ENCODE data around the gene GIGYF2. TPM values are rescaled to one million over a fixed set of nuclear protein-coding genes. Genes with fewer than 3 reads are reported as not detected.
A peak's percentile ranks its signal among the peaks of the same experiment; 100 is the strongest.

The GIGYF2 gene
- total RNA-seq, 1 experiment from 2014 or later: 49.8 TPM

DNA sequence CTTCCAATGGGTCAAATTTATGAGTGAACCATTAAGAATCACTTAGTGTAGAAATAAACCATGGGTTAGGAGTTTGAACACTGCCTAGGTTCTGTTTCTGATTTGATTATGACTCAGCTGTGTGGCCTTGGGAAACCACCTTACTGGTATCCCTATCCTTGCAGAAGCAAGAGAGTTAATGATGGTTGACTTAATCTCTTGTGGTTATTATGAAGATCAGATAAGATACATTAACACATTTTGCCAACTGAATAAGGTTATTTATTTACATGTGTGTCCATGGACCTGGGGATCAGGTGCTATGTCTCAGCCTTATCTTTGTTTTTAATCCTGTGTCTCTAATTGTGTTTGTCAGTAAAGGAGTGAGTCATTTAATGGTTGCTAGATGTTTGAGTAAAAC, 84.6 kb downstream of the GIGYF2 start:
- no peak for DNase-seq (ENCODE audit: low read depth, low spot score)

DNA sequence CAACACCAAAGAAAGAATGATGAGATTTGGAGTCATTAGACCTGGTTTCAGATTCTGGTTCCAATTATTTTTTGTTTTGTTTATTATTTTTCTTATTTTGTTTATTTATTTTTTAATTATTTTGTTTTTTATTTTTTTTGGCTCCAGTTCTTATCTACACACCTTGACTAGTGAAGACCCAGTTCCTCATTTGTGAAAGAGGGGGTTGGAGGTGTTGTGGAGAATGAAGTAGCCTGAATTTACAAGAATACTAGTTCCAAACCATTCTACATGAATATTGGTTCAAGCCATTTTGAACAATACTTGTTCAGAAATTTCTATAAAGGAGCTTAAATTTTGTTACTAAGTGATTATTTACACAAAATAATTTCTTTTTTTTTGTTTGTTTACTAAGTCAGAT, 86.1 kb downstream of the GIGYF2 start:
- in situ Hi-C loops (cut with HindIII; ENCODE audit: low pct_unique_long_range_greater_than_20kb, low sequenced_read_pairs): no loop called here
- DNase-seq (ENCODE audit: low read depth, low spot score): no peak

More for the DNA sequence above, 84.6 kb downstream of the GIGYF2 start:
- in situ Hi-C loops (cut with HindIII; ENCODE audit: low pct_unique_long_range_greater_than_20kb, low sequenced_read_pairs): no loop called here

DNA sequence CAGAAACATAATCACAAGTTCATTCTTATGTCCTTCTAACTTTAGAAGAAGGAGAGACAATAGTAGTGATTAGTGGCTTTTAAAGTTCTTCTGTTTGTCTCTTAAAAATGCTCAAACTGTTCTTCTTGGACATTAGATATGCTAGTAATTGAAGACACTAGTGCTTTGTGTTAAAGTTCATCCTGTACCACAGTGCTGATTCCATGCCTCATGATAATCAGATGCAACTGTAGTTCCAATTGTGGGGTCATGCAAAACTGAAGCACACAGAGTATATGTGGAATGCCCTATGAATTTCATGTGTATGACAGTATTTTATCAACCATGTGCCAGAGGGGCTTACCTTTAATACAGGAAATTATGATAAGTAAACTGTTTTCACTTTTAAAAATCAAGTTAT, 90.7 kb downstream of the GIGYF2 start:
- in situ Hi-C loops (cut with HindIII; ENCODE audit: low pct_unique_long_range_greater_than_20kb, low sequenced_read_pairs): no loop called here
- peak; percentile 93 for DNase-seq (ENCODE audit: low read depth, low spot score)

DNA sequence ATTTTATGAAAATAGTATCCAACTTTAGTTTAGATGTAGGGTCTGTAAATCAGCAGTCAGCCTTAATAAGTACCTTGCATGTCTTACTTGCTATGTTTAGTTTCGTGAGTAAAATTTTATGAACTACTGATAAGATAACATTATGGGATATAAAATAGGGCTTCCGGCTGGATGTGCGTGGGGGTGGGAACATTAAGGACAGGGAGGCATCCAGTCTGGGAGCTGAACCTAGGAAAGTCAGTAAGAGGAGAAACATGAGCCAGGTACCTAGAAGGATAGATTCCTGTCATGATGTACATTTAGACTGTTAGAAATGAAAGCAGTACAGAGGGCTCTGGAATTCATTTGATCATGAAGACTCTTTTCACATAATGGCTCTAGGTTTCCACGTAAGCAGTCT, 92.0 kb downstream of the GIGYF2 start:
- in situ Hi-C loops (cut with HindIII; ENCODE audit: low pct_unique_long_range_greater_than_20kb, low sequenced_read_pairs): no loop called here
- DNase-seq (ENCODE audit: low read depth, low spot score): no peak

DNA sequence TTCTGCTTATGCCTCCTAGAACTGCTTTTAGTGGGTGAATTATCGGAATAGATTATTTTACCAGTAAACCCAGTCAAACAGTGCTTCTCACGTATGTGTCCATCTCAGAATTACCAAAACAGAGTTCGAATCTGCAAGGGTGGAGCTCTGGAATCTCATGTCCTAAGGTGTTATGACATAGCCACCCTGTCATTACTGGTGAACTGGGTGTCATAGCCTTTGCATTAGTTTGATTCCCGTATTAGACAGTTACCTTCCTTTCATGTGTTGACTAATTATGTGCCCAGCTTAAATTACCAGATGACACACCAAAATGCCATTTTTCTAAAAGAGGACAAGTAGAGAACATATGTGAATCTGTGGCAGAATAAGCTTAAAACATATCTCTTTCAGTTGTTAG, 94.4 kb downstream of the GIGYF2 start:
- in situ Hi-C loops (cut with HindIII; ENCODE audit: low pct_unique_long_range_greater_than_20kb, low sequenced_read_pairs): no loop called here
- no peak for DNase-seq (ENCODE audit: low read depth, low spot score)

DNA sequence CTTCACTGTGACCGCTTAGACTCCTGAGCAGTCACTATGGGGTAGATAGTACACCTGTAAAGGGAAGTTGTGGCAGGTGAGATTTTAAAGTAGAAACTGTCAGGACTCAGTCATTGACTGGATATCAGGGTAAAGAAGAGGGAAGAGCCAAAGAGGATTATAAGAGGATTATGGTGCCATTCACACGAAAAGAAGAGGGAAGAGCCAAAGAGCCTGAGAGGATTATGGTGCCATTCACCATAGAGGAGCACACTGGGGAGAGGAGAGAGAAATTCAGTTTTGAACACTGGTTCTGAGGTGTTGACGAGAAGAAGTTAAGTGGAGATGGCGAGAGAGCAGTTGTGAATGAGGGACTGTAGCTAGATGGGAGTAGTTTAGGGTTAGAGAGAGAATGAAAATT, 96.1 kb downstream of the GIGYF2 start:
- no peak for DNase-seq (ENCODE audit: low read depth, low spot score)
- in situ Hi-C loops (cut with HindIII; ENCODE audit: low pct_unique_long_range_greater_than_20kb, low sequenced_read_pairs): no loop called here

DNA sequence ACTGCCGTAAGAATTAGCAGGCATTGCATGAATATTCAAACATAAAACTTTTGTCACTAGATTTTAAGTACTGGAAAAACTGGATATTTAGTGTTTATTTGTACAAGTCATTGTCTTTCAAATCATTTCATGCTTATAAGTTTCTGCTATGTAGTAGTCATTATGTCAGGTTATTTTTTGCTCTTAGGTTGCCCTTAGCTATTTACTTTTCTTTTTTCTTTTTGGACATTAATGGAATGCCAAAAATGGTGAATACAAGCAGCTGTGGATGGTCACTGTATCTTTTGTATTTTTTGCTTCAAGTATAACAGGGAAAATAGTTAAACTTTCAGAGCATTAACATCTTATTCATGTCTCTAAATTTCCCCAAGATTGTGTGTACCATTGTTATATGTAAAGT, 97.8 kb downstream of the GIGYF2 start:
- in situ Hi-C loops (cut with HindIII; ENCODE audit: low pct_unique_long_range_greater_than_20kb, low sequenced_read_pairs): no loop called here
- DNase-seq (ENCODE audit: low read depth, low spot score): no peak

DNA sequence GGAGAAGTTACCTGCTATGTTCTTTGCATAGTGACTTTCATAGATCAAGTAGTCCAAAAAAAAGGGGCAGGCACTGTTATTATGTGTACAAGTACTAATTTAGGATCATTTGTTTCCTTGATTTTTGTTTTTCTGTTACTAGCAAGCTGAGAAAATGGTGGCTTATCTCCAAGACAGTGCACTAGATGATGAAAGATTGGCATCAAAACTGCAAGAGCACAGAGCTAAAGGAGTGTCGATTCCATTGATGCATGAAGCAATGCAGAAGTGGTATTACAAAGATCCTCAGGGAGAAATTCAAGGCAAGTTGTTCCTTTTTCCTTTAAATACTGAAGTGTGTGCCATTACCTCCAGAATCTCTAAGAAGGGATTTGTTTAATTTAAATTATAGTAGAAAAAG, 98.8 kb downstream of the GIGYF2 start:
- in situ Hi-C loops (cut with HindIII; ENCODE audit: low pct_unique_long_range_greater_than_20kb, low sequenced_read_pairs): no loop called here
- no peak for DNase-seq (ENCODE audit: low read depth, low spot score)

DNA sequence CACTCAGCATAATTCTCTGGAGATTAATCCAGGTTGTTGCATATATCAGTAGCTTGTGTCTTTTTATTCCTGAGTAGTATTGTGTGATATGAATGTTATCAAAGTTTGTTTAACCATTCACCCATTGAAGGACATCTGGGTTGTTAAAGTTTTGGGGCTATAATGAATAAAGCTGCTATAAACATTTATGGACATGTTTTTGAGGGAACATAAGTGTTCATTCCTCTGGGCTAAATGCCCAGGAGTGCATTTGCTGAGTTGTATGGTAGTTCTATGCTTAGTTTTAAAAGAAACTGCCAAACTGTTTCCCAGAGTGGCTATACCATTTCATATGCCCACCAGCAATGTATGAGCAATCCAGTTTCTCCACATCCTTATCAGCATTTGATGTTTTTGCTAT, 101.1 kb downstream of the GIGYF2 start:
- DNase-seq (ENCODE audit: low read depth, low spot score): no peak
- in situ Hi-C loops (cut with HindIII; ENCODE audit: low pct_unique_long_range_greater_than_20kb, low sequenced_read_pairs): no loop called here

DNA sequence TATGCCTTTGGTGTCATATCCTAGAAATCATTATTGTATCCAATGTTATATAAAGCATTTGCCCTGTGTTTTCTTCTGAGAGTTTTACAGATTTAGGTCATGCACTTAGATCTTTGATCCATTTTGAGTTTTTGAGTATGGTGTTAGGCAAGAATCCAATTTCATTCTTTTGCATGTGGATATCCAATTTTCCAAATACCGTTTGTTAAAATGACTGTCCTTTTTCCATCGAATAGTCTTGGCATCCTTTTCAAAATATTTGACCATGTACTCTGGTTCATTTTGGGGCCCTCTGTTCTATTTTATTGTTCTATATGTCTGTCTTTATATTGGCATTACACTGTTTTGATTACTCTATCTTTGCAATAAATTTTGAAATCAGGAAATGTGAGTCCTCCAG, 103.0 kb downstream of the GIGYF2 start:
- in situ Hi-C loops (cut with HindIII; ENCODE audit: low pct_unique_long_range_greater_than_20kb, low sequenced_read_pairs): no loop called here
- DNase-seq (ENCODE audit: low read depth, low spot score): no peak

DNA sequence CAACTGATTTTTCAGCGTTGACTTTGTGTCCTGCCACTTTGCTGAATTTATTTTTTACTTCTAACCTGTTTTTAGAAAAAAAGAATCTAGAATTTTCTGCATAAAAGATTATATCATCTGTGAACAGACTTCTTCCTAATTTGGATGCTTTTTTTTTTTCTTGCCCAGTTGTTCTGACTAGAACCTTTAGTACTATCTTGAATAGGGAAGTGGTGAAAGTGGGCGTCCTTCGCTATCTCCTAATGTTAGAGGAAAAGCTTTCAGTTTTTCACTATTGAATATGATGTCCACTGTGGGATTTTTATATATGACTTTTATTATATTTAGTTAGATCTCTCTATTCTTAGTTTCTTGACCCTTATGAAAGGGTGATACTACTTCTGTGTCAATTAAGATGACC, 105.0 kb downstream of the GIGYF2 start:
- in situ Hi-C loops (cut with HindIII; ENCODE audit: low pct_unique_long_range_greater_than_20kb, low sequenced_read_pairs): no loop called here

DNA sequence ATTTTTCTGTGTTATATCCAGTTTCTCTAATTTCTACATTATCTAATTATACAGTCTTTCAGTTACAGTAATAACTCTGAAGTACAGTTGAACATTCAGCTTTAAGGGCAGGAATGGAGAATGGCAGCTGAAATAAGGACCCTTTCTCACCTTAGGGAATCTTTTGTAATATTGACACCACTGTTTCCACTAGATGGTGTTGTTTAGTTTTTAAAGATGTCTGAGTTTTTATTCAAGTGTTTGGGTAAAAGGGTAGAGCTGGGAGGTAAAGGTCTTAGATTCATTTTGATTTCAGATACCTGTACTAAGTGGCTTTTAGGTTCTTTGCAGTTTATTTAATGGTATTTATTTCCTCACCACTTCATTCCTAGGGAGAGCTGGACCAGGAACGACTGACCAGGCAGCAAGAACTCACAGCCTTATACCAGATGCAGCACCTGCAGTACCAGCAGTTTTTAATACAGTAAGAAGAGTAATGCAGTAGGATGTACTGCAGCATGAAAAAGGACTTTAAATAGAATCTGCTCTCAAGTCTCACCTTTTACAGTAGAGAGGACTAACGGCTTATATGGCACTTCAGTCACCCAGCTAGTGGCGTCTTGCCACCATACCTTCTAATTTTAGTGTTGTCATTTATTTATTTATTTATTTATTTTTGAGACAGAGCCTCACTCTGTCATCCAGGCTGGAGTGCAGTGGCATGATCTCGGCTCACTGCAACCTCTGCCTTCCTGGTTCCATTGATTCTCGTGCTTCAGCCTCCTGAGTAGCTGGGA, 112.4 kb downstream of the GIGYF2 start:
- DNase-seq (ENCODE audit: low read depth, low spot score): no peak
- in situ Hi-C loops (cut with HindIII; ENCODE audit: low pct_unique_long_range_greater_than_20kb, low sequenced_read_pairs): no loop called here

More for the DNA sequence above, 105.0 kb downstream of the GIGYF2 start:
- DNase-seq (ENCODE audit: low read depth, low spot score): no peak

DNA sequence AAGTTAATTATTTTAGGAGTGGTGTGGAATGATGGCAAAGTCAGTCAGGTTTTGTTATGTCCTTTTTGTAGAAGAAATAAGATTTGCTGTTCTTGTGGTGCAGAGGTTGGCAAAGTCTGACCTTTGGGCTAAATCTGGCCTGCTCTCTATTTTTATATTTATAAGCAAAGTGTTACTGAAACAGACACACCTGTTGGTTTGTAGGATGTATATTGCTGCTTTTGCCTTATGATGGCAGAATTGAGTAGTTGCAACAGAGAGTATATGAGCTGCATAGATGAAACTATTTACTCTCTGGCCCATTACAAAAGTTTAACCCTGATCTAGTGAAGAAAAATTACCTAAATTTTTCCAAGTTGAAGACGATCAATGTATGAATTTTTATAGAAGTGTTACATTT, 113.3 kb downstream of the GIGYF2 start:
- no peak for DNase-seq (ENCODE audit: low read depth, low spot score)
- in situ Hi-C loops (cut with HindIII; ENCODE audit: low pct_unique_long_range_greater_than_20kb, low sequenced_read_pairs): no loop called here

DNA sequence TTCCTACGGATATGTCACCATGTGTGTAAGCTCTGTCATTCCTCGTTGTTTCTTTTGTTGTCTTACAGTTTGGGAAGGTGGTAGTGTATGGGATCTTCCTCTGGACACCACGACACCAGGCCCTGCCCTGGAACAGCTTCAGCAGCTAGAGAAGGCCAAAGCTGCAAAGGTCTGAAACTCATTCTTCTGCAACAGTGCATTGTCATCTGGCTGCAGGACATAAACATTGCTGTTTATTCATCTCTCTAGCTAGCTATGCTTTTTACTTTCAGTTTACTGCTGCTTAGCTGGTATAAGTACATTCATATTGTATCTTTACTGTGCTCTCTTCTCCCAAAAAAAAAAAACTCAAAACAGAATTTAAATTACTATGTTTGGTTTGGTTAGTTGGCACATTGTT, 118.4 kb downstream of the GIGYF2 start:
- in situ Hi-C loops (cut with HindIII; ENCODE audit: low pct_unique_long_range_greater_than_20kb, low sequenced_read_pairs): no loop called here
- no peak for DNase-seq (ENCODE audit: low read depth, low spot score)

DNA sequence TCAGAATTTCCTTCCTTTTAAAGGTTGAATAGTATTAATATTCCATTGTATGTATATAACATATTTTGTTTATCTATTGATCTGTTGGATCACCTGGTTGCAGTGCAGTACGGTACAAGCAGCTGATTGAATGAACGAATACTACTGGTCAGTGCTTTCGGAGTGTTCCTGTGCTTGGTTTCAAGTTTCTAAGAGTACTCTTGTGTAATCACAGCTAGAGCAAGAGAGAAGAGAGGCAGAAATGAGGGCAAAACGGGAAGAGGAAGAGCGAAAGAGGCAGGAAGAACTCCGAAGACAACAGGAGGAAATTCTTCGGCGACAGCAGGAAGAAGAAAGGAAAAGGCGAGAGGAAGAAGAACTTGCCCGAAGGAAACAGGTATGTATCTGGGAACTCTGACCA, 119.5 kb downstream of the GIGYF2 start:
- in situ Hi-C loops (cut with HindIII; ENCODE audit: low pct_unique_long_range_greater_than_20kb, low sequenced_read_pairs): no loop called here
- DNase-seq (ENCODE audit: low read depth, low spot score): no peak

DNA sequence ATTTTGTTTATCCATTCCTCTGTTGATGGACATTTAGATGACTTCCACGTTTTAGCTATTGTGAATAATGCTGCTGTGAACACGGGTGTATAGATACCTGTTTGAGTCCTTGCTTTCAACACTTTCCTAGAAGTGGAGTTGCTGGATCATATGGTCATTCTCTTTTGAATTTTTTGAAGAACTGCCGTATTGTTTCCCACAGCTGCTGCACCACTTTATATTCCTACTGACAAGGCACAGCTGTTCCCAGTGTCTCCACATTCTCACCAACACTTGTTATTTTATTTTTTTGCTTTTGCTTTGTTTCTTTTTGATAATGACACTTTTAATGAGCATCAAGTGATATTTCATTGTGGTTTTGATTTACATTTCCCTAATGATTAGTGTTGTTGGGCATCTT, 120.6 kb downstream of the GIGYF2 start:
- in situ Hi-C loops (cut with HindIII; ENCODE audit: low pct_unique_long_range_greater_than_20kb, low sequenced_read_pairs): no loop called here
- DNase-seq (ENCODE audit: low read depth, low spot score): no peak

DNA sequence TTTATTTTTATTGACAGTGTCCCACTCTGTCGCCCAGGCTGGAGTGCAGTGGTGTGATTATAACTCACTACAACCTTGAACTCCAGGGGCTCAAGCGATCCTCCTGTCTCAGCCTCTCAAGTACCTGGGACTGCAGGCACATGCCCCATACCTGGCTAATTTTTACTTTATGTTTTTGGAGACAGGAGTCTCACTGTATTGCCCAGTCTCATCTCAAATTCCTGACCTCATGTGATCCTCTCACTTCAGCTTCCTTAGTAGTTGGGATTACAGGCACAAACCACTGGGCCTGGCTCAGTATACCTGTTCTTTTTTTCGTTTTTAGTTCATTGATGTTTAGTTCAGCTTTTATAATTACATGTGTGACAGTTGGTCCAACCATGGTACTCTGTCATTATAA, 132.9 kb downstream of the GIGYF2 start:
- in situ Hi-C loops (cut with HindIII; ENCODE audit: low pct_unique_long_range_greater_than_20kb, low sequenced_read_pairs): no loop called here
- DNase-seq (ENCODE audit: low read depth, low spot score): no peak

DNA sequence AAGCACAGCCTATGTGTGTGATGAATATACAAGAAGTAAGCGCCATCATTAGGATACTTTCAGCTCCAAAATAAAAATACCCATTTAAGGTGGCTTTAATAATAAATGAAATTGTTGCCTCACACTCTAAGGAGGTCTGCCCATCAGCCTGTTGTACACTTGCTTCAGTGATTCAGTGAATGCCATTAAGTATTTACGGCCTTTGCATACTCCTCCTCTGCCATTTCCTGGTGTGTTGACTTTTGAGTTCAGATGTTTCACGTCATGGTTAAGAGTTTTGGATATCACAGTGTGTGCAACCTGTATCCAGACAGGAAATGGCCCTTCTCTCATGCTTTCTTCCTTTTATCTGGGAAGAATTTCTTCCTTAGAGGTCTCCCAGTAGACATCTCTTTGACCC, 134.4 kb downstream of the GIGYF2 start:
- in situ Hi-C loops (cut with HindIII; ENCODE audit: low pct_unique_long_range_greater_than_20kb, low sequenced_read_pairs): no loop called here
- DNase-seq (ENCODE audit: low read depth, low spot score): no peak

DNA sequence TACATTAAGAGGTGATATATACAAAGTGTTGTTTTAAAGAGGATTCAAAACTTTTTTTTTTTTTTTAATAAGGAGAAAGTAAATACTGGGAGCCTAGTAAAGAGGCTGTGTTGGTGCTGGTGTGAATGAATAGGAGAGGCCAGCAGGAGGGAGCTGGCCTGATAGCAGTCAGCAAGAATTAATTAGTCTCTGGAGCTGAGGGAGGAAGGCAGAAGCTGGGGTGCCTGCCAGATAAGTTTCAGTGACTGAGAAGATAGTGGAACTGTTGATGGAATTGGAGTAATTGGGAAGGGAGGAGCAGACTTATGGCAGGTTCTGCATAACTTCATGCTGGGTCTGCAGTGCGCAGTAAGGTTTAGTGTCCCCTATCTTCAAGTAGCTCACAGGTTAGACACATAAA, 136.7 kb downstream of the GIGYF2 start:
- no peak for DNase-seq (ENCODE audit: low read depth, low spot score)
- in situ Hi-C loops (cut with HindIII; ENCODE audit: low pct_unique_long_range_greater_than_20kb, low sequenced_read_pairs): no loop called here

DNA sequence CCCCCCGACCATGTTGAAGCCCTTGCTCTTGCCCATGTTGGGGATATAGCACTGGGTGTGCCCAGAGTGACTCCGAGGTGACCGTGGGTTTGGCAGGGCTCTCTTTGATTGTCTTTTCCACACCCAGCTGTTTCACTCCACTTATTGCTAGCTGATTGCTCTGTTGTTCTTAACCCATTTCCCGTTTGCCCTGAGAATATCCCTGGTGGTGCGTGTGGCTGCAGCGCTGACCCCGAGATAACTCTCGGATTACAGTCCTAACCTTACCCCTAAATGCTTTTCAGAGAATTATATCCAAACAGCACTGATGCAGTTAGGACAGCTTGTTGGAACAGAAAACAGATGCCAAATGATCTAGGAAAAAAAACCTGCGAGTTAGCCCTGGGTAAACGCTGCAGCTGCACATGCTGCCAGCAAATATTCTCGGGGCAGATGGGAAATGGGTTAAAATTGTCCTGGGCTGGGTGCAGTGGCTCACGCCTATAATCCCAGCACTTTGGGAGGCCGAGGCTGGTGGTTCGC, 138.6 kb downstream of the GIGYF2 start:
- no peak for DNase-seq (ENCODE audit: low read depth, low spot score)
- in situ Hi-C loops (cut with HindIII; ENCODE audit: low pct_unique_long_range_greater_than_20kb, low sequenced_read_pairs): no loop called here
